Pericardium fibroblast (primary cell): ENCODE measurements around the gene IQUB. TPM values are rescaled to one million over a fixed set of nuclear protein-coding genes. Genes with fewer than 3 reads are reported as not detected.

ENCODE experiments used
- total RNA-seq: library from RNA; depleted of rRNA; stranded (reverse); fragments of >200 nt; gene quantifications from 2 replicates; pipeline ENCODE4 v1.2.3, GENCODE V29; 2015

Gene IQUB
- total RNA-seq = under 0.01 and 0.94 TPM in 2 replicates

GRCh38 chr7:123534383-123535260 is at the start of gene IQUB:
Gene IQUB (minus strand): TSS chr7:123534595. CDS start chr7:123512340, 22,255 bp downstream.

GRCh38 chr7:123557398-123558288 is 23.2 kb upstream of the IQUB start, which contains the start of gene NDUFA5:
Gene NDUFA5 (minus strand): TSS chr7:123557818. CDS start chr7:123557795, 23 bp downstream.

Other genes starting within 250 kb of the IQUB start
- gene NDUFA5, start 23.2 kb upstream of the IQUB start, total RNA-seq = 25.8 and 30.2 TPM in 2 replicates
- not detected in 2 replicates for gene ASB15, start 67.2 kb upstream of the IQUB start, total RNA-seq
- under 0.01 TPM in 1 of 2 replicates, not detected in the other for gene LMOD2, start 121.3 kb upstream of the IQUB start, total RNA-seq
- 12.9 and 17.6 TPM in 2 replicates for gene WASL, start 214.4 kb upstream of the IQUB start, total RNA-seq